GM21390 (cell line): ENCODE data around the gene IRAG1.

ENCODE experiments used
- ATAC-seq: cut with Tn5 transposase; IDR thresholded peaks from one replicate; pipeline ENCODE4 v1.9.1; 2021; ENCODE audit not compliant: unreplicated experiment

The IRAG1 gene

GRCh38 chr11:10650166-10650565 is 43.4 kb downstream of the IRAG1 start:
- ATAC-seq, result no peak

DNA sequence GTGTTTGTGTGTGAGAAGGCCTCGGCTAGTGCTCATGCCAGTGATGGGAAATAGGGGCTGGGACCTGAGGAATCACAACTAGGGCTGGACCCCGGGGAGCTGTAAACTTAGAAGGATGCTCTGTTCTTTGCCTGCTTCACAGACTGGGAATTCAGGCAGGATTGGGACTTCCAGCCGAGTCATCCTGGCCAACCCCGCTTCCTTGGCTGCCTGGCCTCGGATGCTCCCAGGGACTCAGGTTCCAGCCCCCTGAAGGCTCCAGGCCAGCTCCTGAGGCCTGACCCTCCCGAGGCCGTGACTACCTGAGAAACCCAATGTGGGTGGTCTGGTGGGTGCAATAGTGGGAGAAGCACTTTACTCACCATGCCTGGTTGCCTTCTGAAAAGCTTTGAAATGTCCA is 44.7 kb downstream of the IRAG1 start:
- ATAC-seq, result no peak

DNA sequence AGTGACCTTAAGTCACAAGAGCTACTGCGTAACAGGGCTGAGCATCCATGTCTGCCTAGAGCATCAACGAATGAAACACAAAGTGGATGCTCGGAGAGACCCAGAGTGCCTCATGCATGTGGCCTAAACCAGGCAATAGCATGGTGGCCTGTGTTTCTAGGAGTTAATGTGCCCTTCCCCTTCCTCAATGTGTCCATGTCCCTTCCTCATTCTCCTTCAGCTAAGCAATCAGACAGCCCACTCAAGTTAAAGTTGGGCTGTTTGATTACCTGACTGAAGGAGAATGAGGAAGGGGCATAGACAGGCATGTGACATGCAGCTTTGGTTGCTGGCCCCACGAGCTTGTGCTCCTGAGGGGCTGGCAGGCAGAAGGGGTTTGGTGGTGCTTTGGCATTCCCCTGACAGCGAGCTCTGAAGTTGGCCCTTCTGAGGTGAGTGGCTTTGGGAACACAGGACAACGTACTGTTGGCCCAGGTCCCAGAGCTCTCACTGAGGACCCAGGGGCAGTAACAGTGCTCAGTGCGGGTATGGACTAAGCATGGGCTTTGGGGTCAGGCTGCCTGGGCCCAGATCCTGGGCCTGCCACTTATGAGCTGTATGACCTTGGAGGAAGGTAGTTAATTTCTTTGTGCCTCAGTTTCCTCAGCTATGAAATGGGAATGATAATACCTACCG is 46.7 kb downstream of the IRAG1 start:
- ATAC-seq, result no peak

DNA sequence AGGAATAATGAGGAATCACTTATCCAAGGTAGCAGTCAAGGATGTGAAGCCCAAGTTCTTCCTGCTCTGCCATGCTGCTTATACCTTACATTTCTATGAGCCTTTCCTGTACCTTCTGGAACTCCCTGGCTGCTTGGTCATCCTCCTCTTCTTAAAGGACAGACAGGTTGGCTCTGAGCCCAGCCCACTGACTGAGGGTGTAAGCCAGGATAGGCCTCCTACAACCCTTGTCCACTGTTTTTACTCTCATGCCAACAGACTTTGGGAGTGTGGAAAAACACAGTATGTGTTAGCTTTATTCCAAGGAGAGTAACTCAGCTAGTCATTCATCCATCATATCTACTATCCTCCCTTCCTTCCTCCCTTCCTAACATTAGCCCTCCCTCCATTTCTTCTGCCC is 47.5 kb downstream of the IRAG1 start:
- ATAC-seq, result no peak

DNA sequence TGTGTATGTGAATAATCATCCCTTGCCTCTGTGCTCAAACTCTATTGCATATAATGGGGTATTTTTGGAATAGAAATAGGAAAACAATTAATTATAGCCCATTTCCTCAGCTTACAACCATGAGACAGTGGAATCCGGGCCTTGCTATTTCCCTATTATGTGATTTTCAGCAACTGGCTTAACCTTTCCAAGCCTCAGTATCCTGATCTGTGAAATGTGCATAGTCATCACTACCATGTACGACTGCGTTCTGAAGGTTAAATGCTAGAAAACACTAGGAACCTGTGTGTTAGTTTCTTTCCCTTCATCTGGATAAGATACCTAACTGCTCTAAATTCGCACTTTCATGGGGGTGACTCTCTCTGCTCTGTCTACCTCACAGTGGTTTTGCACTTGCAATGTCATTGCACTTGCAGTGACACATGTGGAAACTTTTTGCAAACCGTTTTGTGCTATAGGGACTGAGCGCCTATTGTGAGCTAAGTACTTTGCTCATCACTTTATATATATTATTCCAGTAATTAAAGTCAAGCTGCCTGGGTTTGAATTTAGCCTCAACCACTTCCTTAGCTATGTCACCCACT is 48.3 kb downstream of the IRAG1 start:
- ATAC-seq, result no peak
